HG02623 (cell line): Measurements from ENCODE around the gene IL1RAPL2.
"Not testable (repeated sequence)": the region's sequence is repeated elsewhere in the genome, so short reads cannot be mapped to it uniquely, and the experiment has no call there.

Experiments used
- ATAC-seq: cut with Tn5 transposase; IDR thresholded peaks from one replicate; pipeline ENCODE4 v1.9.1; 2021; ENCODE audit warnings: moderate library complexity; ENCODE audit not compliant: unreplicated experiment

Gene IL1RAPL2

GRCh38 chrX:105754286-105754964 is 1188.4 kb downstream of the IL1RAPL2 start:
- no peak for ATAC-seq

GRCh38 chrX:105755109-105755508 is 1189.1 kb downstream of the IL1RAPL2 start:
- ATAC-seq, result no peak

- no peak for ATAC-seq
Measured at GRCh38 chrX:105758754-105759153, 1192.8 kb downstream of the IL1RAPL2 start.

- ATAC-seq, result no peak
Measured at GRCh38 chrX:105759598-105759997, 1193.6 kb downstream of the IL1RAPL2 start.

GRCh38 chrX:105765691-105766090 is 1199.7 kb downstream of the IL1RAPL2 start:
- ATAC-seq, result no peak

- no peak for ATAC-seq
Measured at GRCh38 chrX:105773801-105774200, 1207.8 kb downstream of the IL1RAPL2 start.

- ATAC-seq, result no peak
Measured at GRCh38 chrX:105775679-105776078, 1209.7 kb downstream of the IL1RAPL2 start.

- ATAC-seq, result no peak
Measured at GRCh38 chrX:105781804-105782203, 1215.8 kb downstream of the IL1RAPL2 start.

- not testable (repeated sequence) for ATAC-seq
Measured at GRCh38 chrX:105796877-105797276, 1230.9 kb downstream of the IL1RAPL2 start.

- ATAC-seq, result no peak
Measured at GRCh38 chrX:105803891-105804290, 1237.9 kb downstream of the IL1RAPL2 start.

- ATAC-seq, result not testable (repeated sequence)
Measured at GRCh38 chrX:105805655-105806054, 1239.7 kb downstream of the IL1RAPL2 start.

- no peak for ATAC-seq
Measured at GRCh38 chrX:105816517-105816916, 1250.5 kb downstream of the IL1RAPL2 start.
